ENCODE data around the gene C1QTNF4.

C1QTNF4 gene

GRCh38 chr11:47552566-47553405 lies 41.4 kb downstream of the C1QTNF4 start, which contains the start of gene CELF1:
Gene CELF1 (minus strand): TSS chr11:47553132. CDS start chr11:47499523, 53,609 bp downstream.
- H3K9ac ChIP-seq (ENCODE audit: low read depth, low read length), result peak within 1 kb of the TSS; percentile 71
- peak; percentile 92 for ATAC-seq (ENCODE audit: insufficient read depth, low read depth)
- H4K20me1 ChIP-seq (ENCODE audit: insufficient read depth, low read length), result peaks cover 38% of the 10 kb centered on the region
- H3K9me3 ChIP-seq (ENCODE audit: insufficient read depth, low read length, severe bottlenecking), result no peaks in the 10 kb centered on the region
- H3K27me3 ChIP-seq (ENCODE audit: insufficient read depth, low read length, poor library complexity), result no peaks in the 10 kb centered on the region
- peaks cover 60% of the 10 kb centered on the region for H3K79me2 ChIP-seq (ENCODE audit: insufficient read depth, low read length)
- peak; percentile 94 for DNase-seq
- H3K4me2 ChIP-seq (ENCODE audit: insufficient read depth, low read length), result peak within 1 kb of the TSS; percentile 97
- peak within 1 kb of the TSS; percentile 89 for H3K27ac ChIP-seq (ENCODE audit: low read length)
- peak within 1 kb of the TSS; percentile 100 for H2AFZ ChIP-seq (ENCODE audit: low read depth, low read length)
- TF ChIP-seq CTCF (IDR thresholded peaks at IDR 0.05; ENCODE audit: borderline replicate concordance, extremely low read depth, low read length, poor library complexity, severe bottlenecking) (peak; percentile 95), EZH2 (IDR thresholded peaks at IDR 0.05; ENCODE audit: borderline replicate concordance, low read depth, low read length, severe bottlenecking) (no peak)
- peaks cover 47% of the 10 kb centered on the region for H3K4me1 ChIP-seq (ENCODE audit: insufficient read depth, low read length)
- H3K36me3 ChIP-seq (ENCODE audit: insufficient read depth, low read length), result peaks cover 20% of the 10 kb centered on the region
- H3K4me3 ChIP-seq (ENCODE audit: low read depth in 1 of 2, low read length in 2 of 2), result peak within 1 kb of the TSS; percentile 78 to 79

GRCh38 chr11:47552056-47552565 lies 42.1 kb downstream of the C1QTNF4 start:
- Histone ChIP-seq H3K4me3 (ENCODE audit: low read depth in 1 of 2, low read length in 2 of 2) (peak overlapping the region; percentile 78 to 79), H4K20me1 (ENCODE audit: insufficient read depth, low read length) (peaks cover 45% of the 10 kb centered on the region), H3K4me1 (ENCODE audit: insufficient read depth, low read length) (peaks cover 47% of the 10 kb centered on the region), H3K27me3 (ENCODE audit: insufficient read depth, low read length, poor library complexity) (no peaks in the 10 kb centered on the region), H3K79me2 (ENCODE audit: insufficient read depth, low read length) (peaks cover 67% of the 10 kb centered on the region), H3K27ac (ENCODE audit: low read length) (peak overlapping the region; percentile 79), H3K9ac (ENCODE audit: low read depth, low read length) (peak overlapping the region; percentile 71), H3K36me3 (ENCODE audit: insufficient read depth, low read length) (peaks cover 25% of the 10 kb centered on the region), H3K9me3 (ENCODE audit: insufficient read depth, low read length, severe bottlenecking) (no peaks in the 10 kb centered on the region), H2AFZ (ENCODE audit: low read depth, low read length) (peak overlapping the region; percentile 56), H3K4me2 (ENCODE audit: insufficient read depth, low read length) (peak overlapping the region; percentile 87)
- TF ChIP-seq CTCF (IDR thresholded peaks at IDR 0.05; ENCODE audit: borderline replicate concordance, extremely low read depth, low read length, poor library complexity, severe bottlenecking), result no peak
- TF ChIP-seq EZH2 (IDR thresholded peaks at IDR 0.05; ENCODE audit: borderline replicate concordance, low read depth, low read length, severe bottlenecking), result no peak
- ATAC-seq (ENCODE audit: insufficient read depth, low read depth) (peak; percentile 8), DNase-seq (peak; percentile 51)

- H3K4me2 ChIP-seq (ENCODE audit: insufficient read depth, low read length), result peak overlapping the region; percentile 87
- H3K4me3 ChIP-seq (ENCODE audit: low read depth in 1 of 2, low read length in 2 of 2), result peak overlapping the region in 1 of 2 experiments; percentile 78; a peak in 3 of 4 replicates
- H4K20me1 ChIP-seq (ENCODE audit: insufficient read depth, low read length), result peaks cover 54% of the 10 kb centered on the region
- H3K9me3 ChIP-seq (ENCODE audit: insufficient read depth, low read length, severe bottlenecking), result no peaks in the 10 kb centered on the region
- no peak overlapping the region for H2AFZ ChIP-seq (ENCODE audit: low read depth, low read length)
- DNase-seq (no peak), ATAC-seq (ENCODE audit: insufficient read depth, low read depth) (no peak)
- H3K9ac ChIP-seq (ENCODE audit: low read depth, low read length), result peak overlapping the region; percentile 71
- H3K79me2 ChIP-seq (ENCODE audit: insufficient read depth, low read length), result peaks cover 77% of the 10 kb centered on the region
- H3K27me3 ChIP-seq (ENCODE audit: insufficient read depth, low read length, poor library complexity), result no peaks in the 10 kb centered on the region
- H3K36me3 ChIP-seq (ENCODE audit: insufficient read depth, low read length), result peaks cover 26% of the 10 kb centered on the region
- peaks cover 47% of the 10 kb centered on the region for H3K4me1 ChIP-seq (ENCODE audit: insufficient read depth, low read length)
- TF ChIP-seq CTCF (IDR thresholded peaks at IDR 0.05; ENCODE audit: borderline replicate concordance, extremely low read depth, low read length, poor library complexity, severe bottlenecking), result peak; percentile 43
- TF ChIP-seq EZH2 (IDR thresholded peaks at IDR 0.05; ENCODE audit: borderline replicate concordance, low read depth, low read length, severe bottlenecking), result no peak
- peak overlapping the region; percentile 6; the same call in 1 of the 2 replicates for H3K27ac ChIP-seq (ENCODE audit: low read length)
Measured at GRCh38 chr11:47551086-47551485, 43.1 kb downstream of the C1QTNF4 start.
